ENCODE results near the gene PAX5. TPM values are rescaled to one million over a fixed set of nuclear protein-coding genes. Genes with fewer than 3 reads are reported as not detected.
A peak's percentile ranks its signal among the peaks of the same experiment; 100 is the strongest.

PAX5 gene
- total RNA-seq, 2 donors from 2014 or later = 10.1 TPM; not detected in 1

GRCh38 chr9:36839131-36839885 is 194.8 kb downstream of the PAX5 start:
- Mint-ChIP-seq H3K27ac (no peak overlapping the region), H3K4me3 (no peak overlapping the region), H3K36me3 (ENCODE audit: low read depth) (peaks cover 5% of the 10 kb centered on the region), H3K4me1 (peaks cover 6% of the 10 kb centered on the region), H3K27me3 (peaks cover 40% of the 10 kb centered on the region)
- no peaks in the 10 kb centered on the region for H3K9me3 ChIP-seq (ENCODE audit: control insufficient read depth, low read length, poor library complexity, severe bottlenecking)
- ATAC-seq (no peak), DNase-seq (no peak)

GRCh38 chr9:36837431-36838405 is 196.3 kb downstream of the PAX5 start:
- Mint-ChIP-seq H3K27ac (no peak overlapping the region), H3K36me3 (ENCODE audit: low read depth) (peaks cover 5% of the 10 kb centered on the region), H3K4me3 (no peak overlapping the region), H3K27me3 (peaks cover 40% of the 10 kb centered on the region), H3K4me1 (peaks cover 6% of the 10 kb centered on the region)
- no peaks in the 10 kb centered on the region for H3K9me3 ChIP-seq (ENCODE audit: control insufficient read depth, low read length, poor library complexity, severe bottlenecking)
- ATAC-seq (no peak), DNase-seq (no peak)

GRCh38 chr9:36836486-36836885 is 197.6 kb downstream of the PAX5 start:
- no peaks in the 10 kb centered on the region for H3K9me3 ChIP-seq (ENCODE audit: control insufficient read depth, low read length, poor library complexity, severe bottlenecking)
- DNase-seq (no peak), ATAC-seq (no peak)
- Mint-ChIP-seq H3K4me3 (peak overlapping the region; percentile 19), H3K36me3 (ENCODE audit: low read depth) (peaks cover 5% of the 10 kb centered on the region), H3K27me3 (peaks cover 43% of the 10 kb centered on the region), H3K27ac (no peak overlapping the region), H3K4me1 (peaks cover 6% of the 10 kb centered on the region)

GRCh38 chr9:36835271-36835996 is 198.6 kb downstream of the PAX5 start:
- peaks cover 3% of the 10 kb centered on the region for H3K4me1 Mint-ChIP-seq
- no peak overlapping the region for H3K27ac Mint-ChIP-seq
- DNase-seq (no peak), ATAC-seq (no peak)
- peaks cover 41% of the 10 kb centered on the region for H3K27me3 Mint-ChIP-seq
- peaks cover 2% of the 10 kb centered on the region for H3K36me3 Mint-ChIP-seq (ENCODE audit: low read depth)
- no peaks in the 10 kb centered on the region for H3K9me3 ChIP-seq (ENCODE audit: control insufficient read depth, low read length, poor library complexity, severe bottlenecking)
- H3K4me3 Mint-ChIP-seq = no peak overlapping the region

GRCh38 chr9:36834736-36835135 is 199.3 kb downstream of the PAX5 start:
- no peaks in the 10 kb centered on the region for H3K9me3 ChIP-seq (ENCODE audit: control insufficient read depth, low read length, poor library complexity, severe bottlenecking)
- Mint-ChIP-seq H3K4me1 (peaks cover 3% of the 10 kb centered on the region), H3K27ac (no peak overlapping the region), H3K27me3 (peaks cover 37% of the 10 kb centered on the region), H3K4me3 (no peak overlapping the region), H3K36me3 (ENCODE audit: low read depth) (peaks cover 2% of the 10 kb centered on the region)
- ATAC-seq (no peak), DNase-seq (no peak)

- peaks cover 33% of the 10 kb centered on the region for H3K27me3 Mint-ChIP-seq
- H3K4me1 Mint-ChIP-seq = peaks cover 3% of the 10 kb centered on the region
- no peak overlapping the region for H3K27ac Mint-ChIP-seq
- H3K9me3 ChIP-seq (ENCODE audit: control insufficient read depth, low read length, poor library complexity, severe bottlenecking) = no peaks in the 10 kb centered on the region
- H3K36me3 Mint-ChIP-seq (ENCODE audit: low read depth) = no peaks in the 10 kb centered on the region
- no peak for DNase-seq
- ATAC-seq = no peak
- H3K4me3 Mint-ChIP-seq = no peak overlapping the region
Observed at GRCh38 chr9:36833954-36834353, 200.1 kb downstream of the PAX5 start.

GRCh38 chr9:36832164-36832795 is 201.8 kb downstream of the PAX5 start:
- H3K4me3 Mint-ChIP-seq = no peak overlapping the region
- H3K27me3 Mint-ChIP-seq = peaks cover 39% of the 10 kb centered on the region
- ATAC-seq (no peak), DNase-seq (no peak)
- peaks cover 3% of the 10 kb centered on the region for H3K4me1 Mint-ChIP-seq
- no peaks in the 10 kb centered on the region for H3K36me3 Mint-ChIP-seq (ENCODE audit: low read depth)
- H3K9me3 ChIP-seq (ENCODE audit: control insufficient read depth, low read length, poor library complexity, severe bottlenecking) = no peaks in the 10 kb centered on the region
- H3K27ac Mint-ChIP-seq = no peak overlapping the region

GRCh38 chr9:36831381-36832161 is 202.5 kb downstream of the PAX5 start:
- H3K4me1 Mint-ChIP-seq = peaks cover 3% of the 10 kb centered on the region
- H3K9me3 ChIP-seq (ENCODE audit: control insufficient read depth, low read length, poor library complexity, severe bottlenecking) = no peaks in the 10 kb centered on the region
- peaks cover 43% of the 10 kb centered on the region for H3K27me3 Mint-ChIP-seq
- H3K27ac Mint-ChIP-seq = no peak overlapping the region
- no peaks in the 10 kb centered on the region for H3K36me3 Mint-ChIP-seq (ENCODE audit: low read depth)
- DNase-seq (no peak), ATAC-seq (no peak)
- no peak overlapping the region for H3K4me3 Mint-ChIP-seq

- no peaks in the 10 kb centered on the region for H3K9me3 ChIP-seq (ENCODE audit: control insufficient read depth, low read length, poor library complexity, severe bottlenecking)
- Mint-ChIP-seq H3K27ac (no peak overlapping the region), H3K4me3 (no peak overlapping the region), H3K27me3 (peaks cover 47% of the 10 kb centered on the region), H3K36me3 (ENCODE audit: low read depth) (no peaks in the 10 kb centered on the region), H3K4me1 (no peaks in the 10 kb centered on the region)
- ATAC-seq = no peak
- DNase-seq = no peak
Observed at GRCh38 chr9:36828611-36829013, 205.5 kb downstream of the PAX5 start.

GRCh38 chr9:36827593-36827992 is 206.5 kb downstream of the PAX5 start:
- Mint-ChIP-seq H3K36me3 (ENCODE audit: low read depth) (no peaks in the 10 kb centered on the region), H3K4me3 (no peak overlapping the region), H3K27me3 (peaks cover 49% of the 10 kb centered on the region), H3K4me1 (peaks cover under 1% of the 10 kb centered on the region), H3K27ac (no peak overlapping the region)
- DNase-seq (no peak), ATAC-seq (no peak)
- H3K9me3 ChIP-seq (ENCODE audit: control insufficient read depth, low read length, poor library complexity, severe bottlenecking) = no peaks in the 10 kb centered on the region

- H3K4me1 Mint-ChIP-seq = peaks cover 2% of the 10 kb centered on the region
- H3K9me3 ChIP-seq (ENCODE audit: control insufficient read depth, low read length, poor library complexity, severe bottlenecking) = no peaks in the 10 kb centered on the region
- no peak for ATAC-seq
- H3K27ac Mint-ChIP-seq = no peak overlapping the region
- no peak for DNase-seq
- no peaks in the 10 kb centered on the region for H3K36me3 Mint-ChIP-seq (ENCODE audit: low read depth)
- H3K27me3 Mint-ChIP-seq = peaks cover 50% of the 10 kb centered on the region
- H3K4me3 Mint-ChIP-seq = no peak overlapping the region
Observed at GRCh38 chr9:36826581-36826980, 207.5 kb downstream of the PAX5 start.

- peaks cover 46% of the 10 kb centered on the region for H3K27me3 Mint-ChIP-seq
- no peak for ATAC-seq
Observed at GRCh38 chr9:36825179-36825578, 208.9 kb downstream of the PAX5 start.

More at GRCh38 chr9:36825179-36825578, 208.9 kb downstream of the PAX5 start:
- peaks cover under 1% of the 10 kb centered on the region for H3K36me3 Mint-ChIP-seq (ENCODE audit: low read depth)
- H3K4me1 Mint-ChIP-seq = peaks cover 2% of the 10 kb centered on the region
- H3K27ac Mint-ChIP-seq = no peak overlapping the region
- no peak overlapping the region for H3K4me3 Mint-ChIP-seq
- no peak for DNase-seq
- no peaks in the 10 kb centered on the region for H3K9me3 ChIP-seq (ENCODE audit: control insufficient read depth, low read length, poor library complexity, severe bottlenecking)

Data from T-helper 17 cell (primary cell).